Right hindlimb (tissue), 1 donor: ENCODE measurements around the gene TTLL9.
A peak's percentile ranks its signal among the peaks of the same experiment; 100 is the strongest.
"Not testable (repeated sequence)": the region's sequence is repeated elsewhere in the genome, so short reads cannot be mapped to it uniquely, and the experiment has no call there.

Source experiments
- DNase-seq: peaks from one replicate; pipeline ENCODE4 v3.0.0-alpha.2; 2018

The TTLL9 gene

GRCh38 chr20:31869942-31870725, at the start of gene TTLL9, which contains the start of gene DUSP15:
Gene TTLL9, plus strand, starts transcription at chr20:31870634. Its CDS starts 493 bp downstream, at chr20:31871127.
Gene DUSP15, minus strand, starts transcription at chr20:31870527. Its CDS starts 190 bp downstream, at chr20:31870337.
- peak; percentile 56 for DNase-seq

GRCh38 chr20:31821427-31821826, 49.0 kb upstream of the TTLL9 start:
- no peak for DNase-seq

GRCh38 chr20:31822421-31823330, 47.8 kb upstream of the TTLL9 start:
- DNase-seq = peak; percentile 89

- DNase-seq = no peak
Observed at GRCh38 chr20:31823360-31824124, 46.9 kb upstream of the TTLL9 start.

- no peak for DNase-seq
Observed at GRCh38 chr20:31824125-31824485, 46.3 kb upstream of the TTLL9 start.

GRCh38 chr20:31824554-31825313, 45.7 kb upstream of the TTLL9 start:
- no peak for DNase-seq

GRCh38 chr20:31826074-31826473, 44.4 kb upstream of the TTLL9 start:
- no peak for DNase-seq

- DNase-seq = no peak
Observed at GRCh38 chr20:31827059-31827458, 43.4 kb upstream of the TTLL9 start.

- DNase-seq = not testable (repeated sequence)
Observed at GRCh38 chr20:31828016-31828415, 42.4 kb upstream of the TTLL9 start.

GRCh38 chr20:31829731-31830130, 40.7 kb upstream of the TTLL9 start:
- DNase-seq = no peak

- DNase-seq = no peak
Observed at GRCh38 chr20:31830406-31830981, 39.9 kb upstream of the TTLL9 start.

- DNase-seq = no peak
Observed at GRCh38 chr20:31831211-31831610, 39.2 kb upstream of the TTLL9 start.

GRCh38 chr20:31831771-31832306, 38.6 kb upstream of the TTLL9 start:
- DNase-seq = no peak

GRCh38 chr20:31833130-31833930, 37.1 kb upstream of the TTLL9 start:
- peak; percentile 71 for DNase-seq

GRCh38 chr20:31833931-31834521, 36.4 kb upstream of the TTLL9 start:
- peak; percentile 52 for DNase-seq

GRCh38 chr20:31835554-31835953, 34.9 kb upstream of the TTLL9 start:
- DNase-seq = no peak

GRCh38 chr20:31835977-31836852, 34.2 kb upstream of the TTLL9 start:
- DNase-seq = peak; percentile 86

GRCh38 chr20:31836853-31837608, 33.4 kb upstream of the TTLL9 start:
- peak; percentile 41 for DNase-seq
